ENCODE measurements around the gene STK24.
A peak's percentile ranks its signal among the peaks of the same experiment; 100 is the strongest.

Gene STK24

DNA sequence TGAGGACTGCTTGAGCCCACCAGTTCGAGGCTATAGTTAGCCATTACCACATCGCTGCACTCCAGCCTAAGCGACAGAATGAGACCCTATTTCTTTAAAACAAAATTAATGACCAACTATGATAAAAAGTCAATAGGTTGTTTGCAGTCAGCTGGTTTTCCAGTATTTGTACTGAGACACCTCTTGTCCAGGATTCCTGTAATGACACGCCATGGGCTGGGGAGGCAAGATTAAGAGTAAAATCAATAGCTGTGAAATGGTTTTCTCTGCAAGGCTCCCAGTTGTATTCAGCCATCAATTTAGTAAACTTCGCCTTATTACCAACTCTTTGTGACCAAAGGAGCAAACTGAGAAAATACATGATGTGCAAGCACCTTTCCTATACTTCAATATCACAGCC lies 29.5 kb downstream of the STK24 start:
- DNase-seq (ENCODE audit: insufficient read length) (no peak), FAIRE-seq (no peak)
- TF ChIP-seq POLR2A (IDR thresholded peaks at IDR 0.05; ENCODE audit: low read depth, low read length) (no peak), POLR2AphosphoS5 (IDR thresholded peaks at IDR 0.05; ENCODE audit: low read depth, low read length) (no peak), TAF1 (IDR thresholded peaks at IDR 0.05; ENCODE audit: borderline replicate concordance, low read depth, low read length) (no peak)

- TF ChIP-seq TAF1 (IDR thresholded peaks at IDR 0.05; ENCODE audit: borderline replicate concordance, low read depth, low read length) (no peak), POLR2A (IDR thresholded peaks at IDR 0.05; ENCODE audit: low read depth, low read length) (no peak), POLR2AphosphoS5 (IDR thresholded peaks at IDR 0.05; ENCODE audit: low read depth, low read length) (no peak)
- no peak for DNase-seq (ENCODE audit: insufficient read length)
- no peak for FAIRE-seq
Measured at GRCh38 chr13:98546402-98546801, 30.5 kb downstream of the STK24 start.

DNA sequence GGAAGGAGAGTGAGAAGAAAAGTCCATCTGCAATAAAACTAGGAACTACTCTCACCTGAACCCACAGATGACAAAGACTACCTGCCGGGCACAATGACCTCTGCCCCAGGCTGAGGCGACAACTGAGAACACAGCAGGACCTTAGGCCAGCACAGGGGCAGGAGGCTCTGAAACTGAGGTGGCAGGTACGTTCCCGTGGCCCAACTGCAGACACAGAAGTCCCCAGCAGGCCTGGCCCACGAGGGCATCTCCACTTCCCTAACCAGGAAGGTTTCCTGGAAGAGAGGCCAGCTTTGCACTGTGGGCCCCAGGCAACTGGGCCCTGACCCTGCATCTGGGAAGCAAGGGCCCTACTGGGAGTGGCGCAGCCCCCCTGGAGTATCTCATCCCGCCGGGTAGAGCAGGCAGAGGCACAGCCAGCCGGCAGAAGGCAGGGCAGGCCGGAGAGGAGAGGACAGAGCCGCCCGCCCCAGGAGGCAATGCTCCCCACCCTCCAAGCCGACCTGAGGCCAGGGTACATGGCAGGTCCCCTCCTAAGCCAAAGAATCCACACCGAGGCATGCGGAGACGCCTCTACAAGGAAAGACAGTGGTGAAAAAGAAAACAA lies 32.7 kb downstream of the STK24 start:
- TF ChIP-seq TAF1 (IDR thresholded peaks at IDR 0.05; ENCODE audit: borderline replicate concordance, low read depth, low read length) (no peak), POLR2AphosphoS5 (IDR thresholded peaks at IDR 0.05; ENCODE audit: low read depth, low read length) (no peak), POLR2A (IDR thresholded peaks at IDR 0.05; ENCODE audit: low read depth, low read length) (no peak)
- FAIRE-seq (no peak), DNase-seq (ENCODE audit: insufficient read length) (no peak)

- no peak for DNase-seq (ENCODE audit: insufficient read length)
- TF ChIP-seq POLR2A (IDR thresholded peaks at IDR 0.05; ENCODE audit: low read depth, low read length) (no peak), POLR2AphosphoS5 (IDR thresholded peaks at IDR 0.05; ENCODE audit: low read depth, low read length) (no peak), TAF1 (IDR thresholded peaks at IDR 0.05; ENCODE audit: borderline replicate concordance, low read depth, low read length) (no peak)
- no peak for FAIRE-seq
Measured at GRCh38 chr13:98543378-98544103, 33.4 kb downstream of the STK24 start.

- FAIRE-seq (peak; percentile 61), DNase-seq (ENCODE audit: insufficient read length) (no peak)
- no peak for TF ChIP-seq POLR2AphosphoS5 (IDR thresholded peaks at IDR 0.05; ENCODE audit: low read depth, low read length)
- TF ChIP-seq POLR2A (IDR thresholded peaks at IDR 0.05; ENCODE audit: low read depth, low read length): no peak
- TF ChIP-seq TAF1 (IDR thresholded peaks at IDR 0.05; ENCODE audit: borderline replicate concordance, low read depth, low read length): no peak
Measured at GRCh38 chr13:98542568-98543377, 34.1 kb downstream of the STK24 start.

GRCh38 chr13:98541701-98542203 lies 35.2 kb downstream of the STK24 start:
- FAIRE-seq: no peak
- TF ChIP-seq TAF1 (IDR thresholded peaks at IDR 0.05; ENCODE audit: borderline replicate concordance, low read depth, low read length) (no peak), POLR2AphosphoS5 (IDR thresholded peaks at IDR 0.05; ENCODE audit: low read depth, low read length) (no peak), POLR2A (IDR thresholded peaks at IDR 0.05; ENCODE audit: low read depth, low read length) (no peak)
- no peak for DNase-seq (ENCODE audit: insufficient read length)

GRCh38 chr13:98541191-98541590 lies 35.7 kb downstream of the STK24 start:
- DNase-seq (ENCODE audit: insufficient read length) (no peak), FAIRE-seq (no peak)
- TF ChIP-seq POLR2A (IDR thresholded peaks at IDR 0.05; ENCODE audit: low read depth, low read length): no peak
- no peak for TF ChIP-seq POLR2AphosphoS5 (IDR thresholded peaks at IDR 0.05; ENCODE audit: low read depth, low read length)
- TF ChIP-seq TAF1 (IDR thresholded peaks at IDR 0.05; ENCODE audit: borderline replicate concordance, low read depth, low read length): no peak

- DNase-seq (ENCODE audit: insufficient read length) (no peak), FAIRE-seq (no peak)
- TF ChIP-seq TAF1 (IDR thresholded peaks at IDR 0.05; ENCODE audit: borderline replicate concordance, low read depth, low read length) (no peak), POLR2AphosphoS5 (IDR thresholded peaks at IDR 0.05; ENCODE audit: low read depth, low read length) (no peak), POLR2A (IDR thresholded peaks at IDR 0.05; ENCODE audit: low read depth, low read length) (no peak)
Measured at GRCh38 chr13:98540476-98540875, 36.4 kb downstream of the STK24 start.

DNA sequence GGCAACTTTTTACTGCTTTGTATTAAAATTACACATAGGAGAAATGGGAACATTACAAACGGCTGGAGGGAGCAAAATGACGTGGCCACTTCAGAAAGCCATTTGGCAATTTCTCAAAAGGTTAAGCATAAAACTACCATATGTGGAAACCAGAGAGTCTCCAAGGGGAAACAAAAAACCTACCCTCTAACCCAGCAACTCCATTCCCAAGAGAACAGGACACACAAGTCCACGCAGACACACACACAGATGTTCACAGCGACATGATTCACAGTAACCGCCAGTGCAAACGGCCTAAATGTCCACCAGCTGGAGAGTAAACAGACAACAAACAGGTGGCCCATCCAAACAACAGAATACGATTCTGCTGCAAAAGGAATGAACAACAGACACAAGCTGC lies 37.2 kb downstream of the STK24 start:
- FAIRE-seq: no peak

DNA sequence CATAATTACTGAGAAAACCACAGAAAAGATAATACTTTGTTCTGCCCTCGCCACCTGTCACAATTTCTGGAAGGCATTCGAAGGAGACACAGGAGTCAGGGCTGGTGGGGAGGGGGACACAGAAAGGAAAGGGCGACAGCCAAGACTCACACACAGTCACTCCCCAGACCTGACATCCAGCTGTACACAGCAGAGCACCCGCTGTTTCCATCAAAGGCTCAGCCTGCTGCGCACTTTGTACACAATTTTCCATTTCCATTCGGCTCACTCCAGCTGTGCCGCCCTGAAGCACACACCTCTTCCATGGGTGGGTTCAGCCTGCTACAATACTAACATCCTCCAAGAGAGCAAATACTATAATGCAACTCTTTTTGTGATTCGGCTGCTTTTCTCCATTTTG lies 38.0 kb downstream of the STK24 start:
- TF ChIP-seq POLR2AphosphoS5 (IDR thresholded peaks at IDR 0.05; ENCODE audit: low read depth, low read length): no peak
- TF ChIP-seq POLR2A (IDR thresholded peaks at IDR 0.05; ENCODE audit: low read depth, low read length): no peak
- TF ChIP-seq TAF1 (IDR thresholded peaks at IDR 0.05; ENCODE audit: borderline replicate concordance, low read depth, low read length): no peak
- DNase-seq (ENCODE audit: insufficient read length): no peak
- FAIRE-seq: no peak

More for the DNA sequence above, 37.2 kb downstream of the STK24 start:
- TF ChIP-seq POLR2A (IDR thresholded peaks at IDR 0.05; ENCODE audit: low read depth, low read length): no peak
- TF ChIP-seq TAF1 (IDR thresholded peaks at IDR 0.05; ENCODE audit: borderline replicate concordance, low read depth, low read length): no peak
- no peak for TF ChIP-seq POLR2AphosphoS5 (IDR thresholded peaks at IDR 0.05; ENCODE audit: low read depth, low read length)
- no peak for DNase-seq (ENCODE audit: insufficient read length)

- TF ChIP-seq POLR2A (IDR thresholded peaks at IDR 0.05; ENCODE audit: low read depth, low read length): no peak
- no peak for TF ChIP-seq POLR2AphosphoS5 (IDR thresholded peaks at IDR 0.05; ENCODE audit: low read depth, low read length)
- no peak for TF ChIP-seq TAF1 (IDR thresholded peaks at IDR 0.05; ENCODE audit: borderline replicate concordance, low read depth, low read length)
- DNase-seq (ENCODE audit: insufficient read length) (no peak), FAIRE-seq (no peak)
Measured at GRCh38 chr13:98537740-98538139, 39.2 kb downstream of the STK24 start.

Measured in GM12892 (cell line).